Activated T-helper 1 cell treated with anti-CD3 and anti-CD28 coated beads, Interleukin-12 subunit alpha, Interleukin-12 subunit beta, Interleukin-2, Interleukin-4 antibody, amounts not matched to agents 30 ng/mL and 10 ng/mL and 1 ng/mL, durations not matched to agents 14 hours and 24 hours and 36 hours (primary cell): Measurements from ENCODE around the gene OSCP1. TPM values are rescaled to one million over a fixed set of nuclear protein-coding genes. Genes with fewer than 3 reads are reported as not detected.
"Not testable (repeated sequence)": the region's sequence is repeated elsewhere in the genome, so short reads cannot be mapped to it uniquely, and the experiment has no call there.

ENCODE experiments used
- DNase-seq: peaks from one replicate; pipeline ENCODE4 v3.0.0; 2021; ENCODE audit warnings: low spot score
- H3K27ac Mint-ChIP-seq: one replicate; pipeline ENCODE4 v1.8.0; 2021; ENCODE audit warnings: mild to moderate bottlenecking, mixed read lengths
- H3K27me3 Mint-ChIP-seq: one replicate; pipeline ENCODE4 v1.8.0; 2022; ENCODE audit warnings: mild to moderate bottlenecking, moderate library complexity, mixed read lengths; ENCODE audit not compliant: insufficient read depth
- H3K36me3 Mint-ChIP-seq: one replicate; pipeline ENCODE4 v1.8.0; 2021; ENCODE audit warnings: low read depth, mixed read lengths
- H3K4me1 Mint-ChIP-seq: one replicate; pipeline ENCODE4 v1.8.0; 2021; ENCODE audit warnings: low read depth, mixed read lengths
- H3K4me3 Mint-ChIP-seq: one replicate; pipeline ENCODE4 v1.8.0; 2021; ENCODE audit warnings: mild to moderate bottlenecking, moderate library complexity, mixed read lengths
- H3K9me3 Mint-ChIP-seq: one replicate; pipeline ENCODE4 v1.8.0; 2021; ENCODE audit warnings: mixed read lengths
- intact Hi-C: fragments of 100-400 bp; cut with micrococcal nuclease; formaldehyde crosslinking; loops from one replicate; pipeline ENCODE4 v1.15.1; 2024
- total RNA-seq: library from RNA; stranded (reverse); gene quantifications from 2 replicates; pipeline ENCODE4 v1.2.3, GENCODE V29; 2022

The OSCP1 gene
- total RNA-seq, 1 donor from 2014 or later, result 0.96 TPM

DNA sequence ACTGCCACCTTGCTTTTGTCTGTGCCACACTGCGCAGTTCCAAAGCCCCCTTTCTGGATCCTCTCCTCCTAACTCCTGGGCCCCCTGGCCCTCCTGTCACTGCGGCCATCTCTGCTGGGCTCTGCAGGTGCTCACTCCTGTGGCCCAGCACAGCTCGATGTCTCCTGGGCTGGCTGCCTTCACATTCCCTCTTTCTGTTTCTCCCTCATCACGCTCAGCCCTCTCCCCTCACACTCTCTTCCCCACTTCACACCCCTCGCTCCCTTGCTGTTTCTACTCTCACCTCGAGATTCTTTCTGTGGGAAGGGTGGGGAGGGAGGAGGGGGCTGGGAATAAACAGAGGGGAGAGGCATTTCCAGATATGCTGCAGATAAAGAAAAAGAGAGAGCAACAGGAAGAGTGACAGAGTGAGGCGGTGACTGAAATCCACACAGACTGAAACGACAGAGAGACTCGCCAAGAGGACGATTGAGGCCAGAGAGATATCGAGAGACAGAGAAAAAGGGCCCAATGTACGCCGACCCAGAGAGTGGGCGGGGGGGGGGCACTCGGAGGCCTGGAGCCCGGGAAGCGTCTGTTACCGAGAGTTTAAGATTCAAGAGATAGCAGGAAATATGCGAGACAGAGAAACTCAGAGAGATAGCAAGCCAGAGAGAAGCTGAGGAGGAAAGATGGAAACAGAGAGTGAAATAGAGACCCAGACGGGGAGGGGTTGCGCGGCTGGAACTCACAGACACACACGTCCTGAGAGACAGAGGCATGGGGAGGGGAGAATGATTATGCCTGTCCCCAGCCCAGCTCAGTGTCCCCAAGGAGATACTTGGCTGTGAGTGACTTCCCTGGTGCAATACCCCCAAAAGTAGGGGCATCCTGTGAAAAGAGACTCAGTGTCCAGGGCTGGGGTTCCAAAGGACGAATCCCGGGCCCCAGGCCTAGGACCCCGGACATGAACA is 31.8 kb upstream of the OSCP1 start:
- peak overlapping the region; percentile 65 for H3K4me3 Mint-ChIP-seq
- intact Hi-C loops, result no loop called here
- peaks cover 21% of the 10 kb centered on the region for H3K4me1 Mint-ChIP-seq
- peak overlapping the region; percentile 83 for H3K27ac Mint-ChIP-seq
- H3K9me3 Mint-ChIP-seq, result no peaks in the 10 kb centered on the region
- no peak for DNase-seq
- peaks cover 2% of the 10 kb centered on the region for H3K27me3 Mint-ChIP-seq
- no peaks in the 10 kb centered on the region for H3K36me3 Mint-ChIP-seq

GRCh38 chr1:36481091-36481490 is 30.8 kb upstream of the OSCP1 start:
- DNase-seq, result no peak
- Mint-ChIP-seq H3K27ac (no peak overlapping the region), H3K4me1 (peaks cover 21% of the 10 kb centered on the region), H3K9me3 (no peaks in the 10 kb centered on the region), H3K4me3 (no peak overlapping the region), H3K27me3 (peaks cover 2% of the 10 kb centered on the region), H3K36me3 (no peaks in the 10 kb centered on the region)
- intact Hi-C loops, result no loop called here

GRCh38 chr1:36480161-36480560 is 29.9 kb upstream of the OSCP1 start:
- no peak overlapping the region for H3K27ac Mint-ChIP-seq
- no peaks in the 10 kb centered on the region for H3K9me3 Mint-ChIP-seq
- no peak overlapping the region for H3K4me3 Mint-ChIP-seq
- peaks cover 21% of the 10 kb centered on the region for H3K4me1 Mint-ChIP-seq
- no peaks in the 10 kb centered on the region for H3K36me3 Mint-ChIP-seq
- intact Hi-C loops, result no loop called here
- H3K27me3 Mint-ChIP-seq, result no peaks in the 10 kb centered on the region
- DNase-seq, result no peak

DNA sequence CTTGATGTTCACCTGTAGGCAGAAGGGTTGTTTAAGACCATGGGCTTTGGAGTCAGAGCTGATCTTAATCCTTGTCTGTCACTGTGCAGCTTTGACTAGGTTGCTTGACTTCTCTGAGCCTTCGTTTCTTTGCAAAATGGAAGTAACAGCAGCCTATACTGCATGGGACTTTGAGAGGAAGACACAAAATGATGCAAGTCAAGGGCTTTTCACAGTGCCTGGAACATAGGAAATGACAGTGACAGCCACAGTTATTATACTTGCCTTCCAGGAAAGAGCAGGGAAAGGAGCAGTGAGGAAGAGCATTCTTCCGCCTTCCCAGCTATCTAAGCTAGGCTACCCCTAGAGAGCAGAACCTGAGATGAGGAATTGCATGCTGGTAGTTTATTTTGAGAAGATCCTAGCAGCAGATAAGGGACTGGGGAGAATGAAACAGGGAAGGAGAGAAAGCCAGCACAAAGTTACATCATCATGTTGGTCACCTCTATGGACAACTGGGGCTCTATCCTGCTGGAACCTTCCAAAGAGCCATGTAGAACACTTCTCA is 29.3 kb upstream of the OSCP1 start:
- no peak for DNase-seq
- Mint-ChIP-seq H3K36me3 (no peaks in the 10 kb centered on the region), H3K27me3 (no peaks in the 10 kb centered on the region), H3K27ac (no peak overlapping the region), H3K4me1 (peaks cover 24% of the 10 kb centered on the region), H3K4me3 (no peak overlapping the region), H3K9me3 (no peaks in the 10 kb centered on the region)
- intact Hi-C loops, result no loop called here

DNA sequence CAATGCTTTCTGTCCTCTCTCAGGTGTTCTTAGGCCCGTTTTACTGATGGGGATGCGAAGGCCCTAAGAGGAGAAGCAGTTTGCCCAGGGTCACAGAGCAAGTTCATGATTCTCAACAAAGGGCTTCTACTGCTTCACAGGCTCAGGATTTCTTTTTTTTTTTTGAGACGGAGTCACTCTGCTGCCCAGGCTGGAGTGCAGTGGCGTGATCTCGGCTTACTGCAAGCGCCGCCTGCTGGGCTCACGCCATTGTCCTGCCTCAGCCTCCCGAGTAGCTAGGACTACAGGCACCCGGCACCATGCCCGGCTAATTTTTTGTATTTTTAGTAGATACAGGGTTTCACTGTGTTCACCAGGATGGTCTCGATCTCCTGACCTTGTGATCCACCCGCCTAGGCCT is 27.4 kb upstream of the OSCP1 start:
- H3K9me3 Mint-ChIP-seq, DNase-seq, H3K36me3 Mint-ChIP-seq, H3K27me3 Mint-ChIP-seq, H3K27ac Mint-ChIP-seq, H3K4me3 Mint-ChIP-seq, intact Hi-C loops: not testable (repeated sequence)
- H3K4me1 Mint-ChIP-seq, result peaks cover 32% of the 10 kb centered on the region

- Mint-ChIP-seq H3K4me3 (no peak overlapping the region), H3K27me3 (no peaks in the 10 kb centered on the region), H3K36me3 (no peaks in the 10 kb centered on the region), H3K4me1 (peaks cover 26% of the 10 kb centered on the region), H3K9me3 (no peaks in the 10 kb centered on the region), H3K27ac (no peak overlapping the region)
- DNase-seq, result no peak
- intact Hi-C loops, result no loop called here
These were observed 26.7 kb upstream of the OSCP1 start for GRCh38 chr1:36476945-36477344.

DNA sequence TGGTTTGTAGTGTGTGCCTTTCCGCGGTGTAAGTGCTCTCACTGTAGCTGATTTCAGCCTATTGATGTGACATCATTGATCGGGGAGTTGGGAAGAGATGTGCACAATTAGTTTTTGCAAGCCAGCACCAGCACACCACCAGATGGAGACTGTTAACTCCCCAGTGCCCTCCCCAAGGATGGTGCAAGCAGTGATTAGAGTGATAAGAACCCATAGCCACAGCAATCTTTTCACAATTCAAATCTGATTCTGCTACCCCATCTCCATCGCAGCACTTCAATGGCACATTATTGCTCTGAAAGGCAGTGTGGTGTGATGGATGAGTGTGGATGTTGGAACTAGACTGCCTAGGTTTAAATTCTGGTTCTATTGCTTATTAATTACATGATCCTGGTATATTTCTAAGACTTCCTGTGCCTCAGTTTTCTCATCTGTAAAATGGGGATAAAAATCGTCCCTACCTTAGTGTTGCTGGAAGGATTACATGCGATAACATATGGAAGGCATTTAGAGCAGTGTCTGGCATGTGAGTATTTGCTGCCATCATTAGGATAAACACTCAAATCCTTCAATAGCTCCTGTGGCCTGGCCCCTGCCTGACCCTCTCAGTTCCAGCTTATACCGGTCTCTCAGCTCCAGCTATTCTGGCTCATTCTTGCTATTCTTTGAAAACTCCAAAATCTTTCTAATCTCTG is 25.8 kb upstream of the OSCP1 start:
- Mint-ChIP-seq H3K4me3 (no peak overlapping the region), H3K9me3 (no peaks in the 10 kb centered on the region), H3K36me3 (no peaks in the 10 kb centered on the region), H3K27me3 (no peaks in the 10 kb centered on the region), H3K27ac (peak overlapping the region; percentile 21), H3K4me1 (peaks cover 21% of the 10 kb centered on the region)
- no peak for DNase-seq
- intact Hi-C loops, result no loop called here

- H3K27me3 Mint-ChIP-seq, result no peaks in the 10 kb centered on the region
- peaks cover 21% of the 10 kb centered on the region for H3K4me1 Mint-ChIP-seq
- no peak overlapping the region for H3K4me3 Mint-ChIP-seq
- H3K36me3 Mint-ChIP-seq, result no peaks in the 10 kb centered on the region
- no peak for DNase-seq
- H3K27ac Mint-ChIP-seq, result no peak overlapping the region
- intact Hi-C loops, result no loop called here
- no peaks in the 10 kb centered on the region for H3K9me3 Mint-ChIP-seq
These were observed 25.1 kb upstream of the OSCP1 start for GRCh38 chr1:36475341-36475740.

- intact Hi-C loops, result no loop called here
- no peak overlapping the region for H3K4me3 Mint-ChIP-seq
- peaks cover 11% of the 10 kb centered on the region for H3K4me1 Mint-ChIP-seq
- no peak overlapping the region for H3K27ac Mint-ChIP-seq
- no peaks in the 10 kb centered on the region for H3K27me3 Mint-ChIP-seq
- no peaks in the 10 kb centered on the region for H3K36me3 Mint-ChIP-seq
- no peaks in the 10 kb centered on the region for H3K9me3 Mint-ChIP-seq
- no peak for DNase-seq
These were observed 22.4 kb upstream of the OSCP1 start for GRCh38 chr1:36472656-36473055.

GRCh38 chr1:36471830-36472641 is 21.8 kb upstream of the OSCP1 start:
- H3K27me3 Mint-ChIP-seq, result no peaks in the 10 kb centered on the region
- H3K4me3 Mint-ChIP-seq, result no peak overlapping the region
- peaks cover 11% of the 10 kb centered on the region for H3K4me1 Mint-ChIP-seq
- H3K9me3 Mint-ChIP-seq, result no peaks in the 10 kb centered on the region
- intact Hi-C loops, result no loop called here
- no peak for DNase-seq
- no peak overlapping the region for H3K27ac Mint-ChIP-seq
- no peaks in the 10 kb centered on the region for H3K36me3 Mint-ChIP-seq

DNA sequence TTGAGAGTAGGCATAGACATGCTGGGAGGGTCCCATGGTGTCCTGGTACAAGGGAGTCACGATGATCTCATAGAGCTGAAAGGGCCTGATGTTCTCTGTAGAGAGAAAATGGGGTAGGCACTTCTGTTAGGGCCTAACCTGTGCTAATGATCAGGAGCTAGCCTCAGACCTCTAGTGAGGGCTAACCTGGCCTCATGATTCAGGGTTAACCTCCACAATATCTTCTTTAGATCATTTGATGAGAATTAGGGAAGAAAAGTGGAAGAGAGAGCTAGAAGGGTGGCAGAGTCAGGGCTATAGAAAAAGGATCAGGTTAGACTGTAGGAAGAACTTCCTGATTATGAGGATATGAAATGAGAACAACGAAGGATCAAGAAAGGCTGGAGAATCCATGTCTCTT is 18.9 kb upstream of the OSCP1 start:
- no peaks in the 10 kb centered on the region for H3K9me3 Mint-ChIP-seq
- no peak overlapping the region for H3K4me3 Mint-ChIP-seq
- no peak overlapping the region for H3K27ac Mint-ChIP-seq
- intact Hi-C loops, result loop anchor here (10.0 kb wide), 1 partner anchor 1226 kb away; the partner anchor contains the start of gene CDCA8
- no peak for DNase-seq
- H3K36me3 Mint-ChIP-seq, result no peaks in the 10 kb centered on the region
- no peaks in the 10 kb centered on the region for H3K27me3 Mint-ChIP-seq
- peaks cover 23% of the 10 kb centered on the region for H3K4me1 Mint-ChIP-seq

- intact Hi-C loops, result loop anchor here (10.0 kb wide), 1 partner anchor 1227 kb away; the partner anchor contains the start of gene CDCA8
- H3K27ac Mint-ChIP-seq, result no peak overlapping the region
- no peaks in the 10 kb centered on the region for H3K27me3 Mint-ChIP-seq
- H3K4me3 Mint-ChIP-seq, result no peak overlapping the region
- H3K36me3 Mint-ChIP-seq, result peaks cover 5% of the 10 kb centered on the region
- peaks cover 32% of the 10 kb centered on the region for H3K4me1 Mint-ChIP-seq
- no peaks in the 10 kb centered on the region for H3K9me3 Mint-ChIP-seq
- DNase-seq, result no peak
These were observed 17.6 kb upstream of the OSCP1 start for GRCh38 chr1:36467700-36468455.
